Activated naive CD8-positive, alpha-beta T cell (primary cell): ENCODE measurements around the gene RNF2.
A peak's percentile ranks its signal among the peaks of the same experiment; 100 is the strongest.

Source experiments
- H3K27ac Mint-ChIP-seq: one replicate; pipeline ENCODE4 v1.8.0; 2021; ENCODE audit warnings: mixed read lengths
- H3K27me3 Mint-ChIP-seq: one replicate; pipeline ENCODE4 v1.8.0; 2021; ENCODE audit warnings: mixed read lengths
- H3K36me3 Mint-ChIP-seq: one replicate; pipeline ENCODE4 v1.8.0; 2021; ENCODE audit warnings: mixed read lengths
- H3K4me1 Mint-ChIP-seq: one replicate; pipeline ENCODE4 v1.8.0; 2021; ENCODE audit warnings: low read depth, mixed read lengths
- H3K4me3 Mint-ChIP-seq: one replicate; pipeline ENCODE4 v1.8.0; 2021; ENCODE audit warnings: mild to moderate bottlenecking, mixed read lengths
- H3K9me3 Mint-ChIP-seq: one replicate; pipeline ENCODE4 v1.8.0; 2021; ENCODE audit warnings: low read depth, mixed read lengths

RNF2 gene

DNA sequence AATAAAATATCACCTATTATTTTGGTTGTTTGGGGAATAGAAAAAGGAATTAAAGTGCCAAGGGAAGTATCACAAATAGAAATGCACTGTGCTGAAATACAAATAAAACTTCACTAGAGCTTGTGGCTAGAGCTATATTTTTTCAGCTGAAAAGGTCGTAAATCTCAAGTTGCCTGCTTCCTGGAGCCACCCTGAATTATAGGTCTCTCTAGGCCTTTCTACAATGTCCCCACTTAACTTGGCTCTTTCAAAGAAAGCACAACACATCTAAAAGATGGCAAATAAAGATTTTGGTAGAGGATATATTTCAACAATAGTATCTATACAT lies 5.0 kb upstream of the RNF2 start:
- Mint-ChIP-seq H3K36me3 (no peaks in the 10 kb centered on the region), H3K27ac (no peak overlapping the region), H3K27me3 (no peaks in the 10 kb centered on the region), H3K4me1 (peaks cover 9% of the 10 kb centered on the region), H3K9me3 (no peaks in the 10 kb centered on the region), H3K4me3 (no peak overlapping the region)

DNA sequence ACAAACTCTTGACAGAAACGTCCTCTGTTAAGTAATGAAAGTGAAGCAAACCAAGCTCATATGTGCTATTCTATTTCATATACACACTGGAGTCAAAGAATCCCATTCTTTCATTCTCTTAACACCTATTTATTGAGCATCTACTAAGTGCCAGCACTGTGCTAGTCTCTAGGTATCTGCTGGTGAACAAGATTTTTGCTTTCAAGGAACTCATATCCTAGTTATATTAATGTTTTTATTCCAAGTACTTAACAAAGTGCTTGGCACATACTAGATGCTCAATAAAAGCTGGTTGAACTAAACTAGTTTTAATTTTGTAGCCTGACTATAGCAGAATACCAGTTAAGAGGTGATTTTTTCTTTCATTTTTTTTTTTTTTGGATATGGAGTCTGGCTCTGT lies 3.6 kb upstream of the RNF2 start:
- no peaks in the 10 kb centered on the region for H3K9me3 Mint-ChIP-seq
- no peak overlapping the region for H3K27ac Mint-ChIP-seq
- peaks cover 16% of the 10 kb centered on the region for H3K4me1 Mint-ChIP-seq
- no peaks in the 10 kb centered on the region for H3K27me3 Mint-ChIP-seq
- H3K36me3 Mint-ChIP-seq = no peaks in the 10 kb centered on the region
- no peak overlapping the region for H3K4me3 Mint-ChIP-seq

- no peak overlapping the region for H3K27ac Mint-ChIP-seq
- peaks cover 26% of the 10 kb centered on the region for H3K4me1 Mint-ChIP-seq
- H3K27me3 Mint-ChIP-seq = no peaks in the 10 kb centered on the region
- no peaks in the 10 kb centered on the region for H3K9me3 Mint-ChIP-seq
- H3K36me3 Mint-ChIP-seq = no peaks in the 10 kb centered on the region
- no peak overlapping the region for H3K4me3 Mint-ChIP-seq
These were observed 2.6 kb upstream of the RNF2 start for GRCh38 chr1:185042737-185043136.

DNA sequence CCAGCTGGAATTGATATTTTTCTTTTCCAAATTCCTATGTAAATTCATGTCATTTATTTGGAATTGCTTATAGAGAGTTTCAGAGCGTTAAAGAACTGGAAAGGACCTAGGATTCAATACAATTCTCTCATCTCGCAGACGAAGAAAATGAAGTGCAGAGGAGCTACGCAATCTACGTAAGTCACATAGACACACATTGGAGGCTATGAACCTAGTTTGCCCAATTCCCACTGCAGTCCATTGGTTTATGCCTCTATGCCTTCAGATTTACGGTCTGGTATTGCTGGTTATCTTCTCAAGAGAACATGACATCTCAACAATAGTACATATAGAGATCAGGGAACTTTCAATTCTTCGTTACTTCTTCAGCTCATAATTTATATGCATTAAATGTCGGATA lies 971 bp upstream of the RNF2 start:
- Mint-ChIP-seq H3K9me3 (no peaks in the 10 kb centered on the region), H3K36me3 (no peaks in the 10 kb centered on the region), H3K27me3 (no peaks in the 10 kb centered on the region), H3K4me1 (peaks cover 41% of the 10 kb centered on the region), H3K27ac (peak overlapping the region; percentile 92), H3K4me3 (peak overlapping the region; percentile 90)

- Mint-ChIP-seq H3K4me3 (peak overlapping the region; percentile 90), H3K36me3 (no peaks in the 10 kb centered on the region), H3K27me3 (no peaks in the 10 kb centered on the region), H3K9me3 (no peaks in the 10 kb centered on the region), H3K27ac (peak overlapping the region; percentile 76), H3K4me1 (peaks cover 56% of the 10 kb centered on the region)
These were observed 595 bp downstream of the RNF2 start for GRCh38 chr1:185045814-185046492.

DNA sequence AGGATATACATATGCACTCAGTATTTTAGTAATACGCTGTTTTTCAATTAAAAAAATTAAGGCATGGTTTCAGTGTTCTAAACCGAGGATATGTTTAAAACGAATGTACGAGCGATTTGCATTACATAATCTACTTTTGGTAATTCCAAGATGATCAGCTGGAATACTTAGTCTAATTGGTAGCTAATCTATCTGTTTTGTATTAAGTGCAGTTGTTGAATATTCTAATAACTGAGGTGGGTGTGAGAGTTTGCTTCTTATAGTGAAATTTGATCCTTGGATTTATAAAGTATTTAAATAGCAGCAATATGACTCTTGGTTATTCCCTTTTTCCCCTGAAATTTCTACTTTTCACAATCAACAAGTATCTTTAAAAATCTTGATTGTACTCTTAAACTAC lies 1.3 kb downstream of the RNF2 start:
- Mint-ChIP-seq H3K4me1 (peaks cover 60% of the 10 kb centered on the region), H3K27me3 (no peaks in the 10 kb centered on the region), H3K9me3 (no peaks in the 10 kb centered on the region), H3K4me3 (peak overlapping the region; percentile 90), H3K36me3 (no peaks in the 10 kb centered on the region), H3K27ac (peak overlapping the region; percentile 76)

- H3K9me3 Mint-ChIP-seq = peaks cover 4% of the 10 kb centered on the region
- peaks cover 65% of the 10 kb centered on the region for H3K4me1 Mint-ChIP-seq
- H3K36me3 Mint-ChIP-seq = peaks cover 4% of the 10 kb centered on the region
- H3K4me3 Mint-ChIP-seq = no peak overlapping the region
- H3K27me3 Mint-ChIP-seq = no peaks in the 10 kb centered on the region
- no peak overlapping the region for H3K27ac Mint-ChIP-seq
These were observed 4.3 kb downstream of the RNF2 start for GRCh38 chr1:185049670-185050069.

- Mint-ChIP-seq H3K27me3 (no peaks in the 10 kb centered on the region), H3K27ac (no peak overlapping the region), H3K9me3 (peaks cover 4% of the 10 kb centered on the region), H3K4me3 (no peak overlapping the region), H3K4me1 (peaks cover 66% of the 10 kb centered on the region), H3K36me3 (peaks cover 4% of the 10 kb centered on the region)
These were observed 5.6 kb downstream of the RNF2 start for GRCh38 chr1:185050823-185051451.

DNA sequence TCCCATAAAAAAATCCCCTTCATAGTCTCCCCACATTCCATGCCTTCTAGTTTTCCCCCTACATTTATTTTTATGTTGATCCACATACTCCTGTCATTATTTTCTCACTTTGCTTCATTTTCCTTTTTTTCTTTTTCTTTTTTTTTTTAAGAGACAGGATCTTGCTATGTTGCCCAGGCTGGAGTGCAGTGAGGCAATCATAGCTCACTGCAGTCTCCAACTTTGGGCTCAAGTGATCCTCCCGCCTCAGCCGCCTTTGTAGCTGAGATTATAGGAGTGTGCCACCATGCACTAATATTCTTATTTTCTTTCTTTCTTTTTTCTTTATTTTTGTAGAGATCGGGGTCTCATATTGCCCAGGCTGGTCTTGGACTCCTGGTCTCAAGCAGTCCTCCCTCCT lies 7.8 kb downstream of the RNF2 start:
- peaks cover 4% of the 10 kb centered on the region for H3K9me3 Mint-ChIP-seq
- no peaks in the 10 kb centered on the region for H3K27me3 Mint-ChIP-seq
- H3K36me3 Mint-ChIP-seq = peaks cover 4% of the 10 kb centered on the region
- H3K27ac Mint-ChIP-seq = no peak overlapping the region
- peaks cover 53% of the 10 kb centered on the region for H3K4me1 Mint-ChIP-seq
- H3K4me3 Mint-ChIP-seq = no peak overlapping the region

GRCh38 chr1:185054365-185055060 lies 9.2 kb downstream of the RNF2 start:
- Mint-ChIP-seq H3K27ac (no peak overlapping the region), H3K36me3 (peaks cover 4% of the 10 kb centered on the region), H3K9me3 (peaks cover 4% of the 10 kb centered on the region), H3K27me3 (no peaks in the 10 kb centered on the region), H3K4me1 (peaks cover 55% of the 10 kb centered on the region), H3K4me3 (no peak overlapping the region)

- H3K4me1 Mint-ChIP-seq = peaks cover 59% of the 10 kb centered on the region
- peak overlapping the region; percentile 1 for H3K4me3 Mint-ChIP-seq
- H3K36me3 Mint-ChIP-seq = no peaks in the 10 kb centered on the region
- no peaks in the 10 kb centered on the region for H3K9me3 Mint-ChIP-seq
- no peaks in the 10 kb centered on the region for H3K27me3 Mint-ChIP-seq
- H3K27ac Mint-ChIP-seq = no peak overlapping the region
These were observed 12.8 kb downstream of the RNF2 start for GRCh38 chr1:185058110-185058509.

DNA sequence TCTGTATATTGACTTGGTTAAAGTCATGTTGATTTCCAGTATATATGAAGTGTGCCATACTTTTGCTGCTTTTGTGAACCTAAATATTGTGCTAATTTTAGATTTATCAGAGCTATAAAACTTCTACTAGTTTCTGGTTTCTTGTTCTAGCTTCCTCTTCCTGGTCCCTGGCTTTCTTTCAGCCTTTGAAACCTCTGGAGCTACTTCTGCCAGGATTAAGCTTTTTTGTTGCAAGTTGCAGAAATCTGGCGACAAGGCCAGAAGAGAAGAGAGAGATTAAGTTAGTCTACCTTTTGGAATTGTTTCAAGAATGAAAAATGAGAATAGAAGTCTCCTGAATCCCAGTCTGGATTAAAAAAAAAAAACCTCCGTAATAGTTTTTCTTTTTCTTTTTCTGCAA lies 13.5 kb downstream of the RNF2 start:
- H3K4me1 Mint-ChIP-seq = peaks cover 62% of the 10 kb centered on the region

DNA sequence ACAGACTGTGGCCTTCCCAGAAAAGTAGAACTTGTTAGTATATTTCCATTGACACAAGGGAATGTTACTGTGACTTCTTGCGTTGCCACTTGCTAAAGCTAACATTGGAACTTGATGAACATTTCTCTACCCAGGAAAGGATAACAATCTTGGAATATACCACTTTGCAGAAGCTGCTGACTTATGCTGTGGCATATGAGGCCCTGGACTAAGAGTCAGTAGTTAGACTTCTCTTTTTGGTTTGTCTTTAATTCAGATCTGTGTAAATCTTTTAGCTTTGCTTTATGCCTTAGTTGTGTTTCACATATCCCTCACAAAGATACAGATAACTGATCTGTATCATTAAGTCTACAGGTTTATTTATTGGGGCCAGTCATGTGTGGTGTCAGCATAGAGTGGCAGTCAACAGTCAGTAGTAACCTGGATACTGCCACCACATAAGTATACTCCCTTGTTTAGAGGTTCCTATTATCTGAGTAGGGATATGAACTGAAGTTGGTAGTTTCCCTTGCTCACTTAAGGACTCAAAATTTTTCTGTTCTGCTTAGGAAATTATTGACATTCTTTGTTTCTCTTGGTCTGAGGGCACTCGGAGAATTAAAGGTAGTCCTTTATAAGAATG lies 14.7 kb downstream of the RNF2 start:
- Mint-ChIP-seq H3K9me3 (no peaks in the 10 kb centered on the region), H3K4me3 (no peak overlapping the region), H3K27ac (peak overlapping the region; percentile 41), H3K27me3 (no peaks in the 10 kb centered on the region), H3K4me1 (peaks cover 69% of the 10 kb centered on the region), H3K36me3 (peaks cover 2% of the 10 kb centered on the region)

More for the DNA sequence above, 13.5 kb downstream of the RNF2 start:
- Mint-ChIP-seq H3K27ac (no peak overlapping the region), H3K4me3 (no peak overlapping the region), H3K27me3 (no peaks in the 10 kb centered on the region), H3K36me3 (peaks cover 2% of the 10 kb centered on the region), H3K9me3 (no peaks in the 10 kb centered on the region)

- H3K4me3 Mint-ChIP-seq = no peak overlapping the region
- H3K4me1 Mint-ChIP-seq = peaks cover 80% of the 10 kb centered on the region
- no peak overlapping the region for H3K27ac Mint-ChIP-seq
- peaks cover 9% of the 10 kb centered on the region for H3K36me3 Mint-ChIP-seq
- no peaks in the 10 kb centered on the region for H3K27me3 Mint-ChIP-seq
- no peaks in the 10 kb centered on the region for H3K9me3 Mint-ChIP-seq
These were observed 17.5 kb downstream of the RNF2 start for GRCh38 chr1:185062710-185063370.

DNA sequence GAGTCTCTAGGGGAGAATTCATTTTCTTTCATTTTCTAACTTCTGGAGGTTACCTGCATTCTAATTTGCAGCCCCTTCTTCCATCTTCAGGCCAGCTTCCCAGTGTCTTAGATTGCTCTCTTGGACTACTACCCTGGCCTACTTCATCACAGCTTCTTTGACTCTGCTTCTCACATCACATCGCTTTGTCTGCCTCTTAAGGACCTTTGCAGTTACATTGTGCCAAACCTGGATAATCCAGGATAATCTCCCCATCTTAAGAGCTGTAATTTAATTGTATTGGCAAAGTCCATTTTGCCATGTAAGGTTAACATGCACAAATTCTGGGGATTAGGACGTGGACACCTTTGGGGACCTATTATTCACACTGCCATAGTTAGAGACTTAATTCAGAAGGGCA lies 18.4 kb downstream of the RNF2 start:
- Mint-ChIP-seq H3K27ac (no peak overlapping the region), H3K4me3 (no peak overlapping the region), H3K9me3 (no peaks in the 10 kb centered on the region), H3K4me1 (peaks cover 79% of the 10 kb centered on the region), H3K36me3 (peaks cover 9% of the 10 kb centered on the region), H3K27me3 (no peaks in the 10 kb centered on the region)
